ENCODE measurements around the gene MIX23.
"Not testable (repeated sequence)": the region's sequence is repeated elsewhere in the genome, so short reads cannot be mapped to it uniquely, and the experiment has no call there.

MIX23 gene

DNA sequence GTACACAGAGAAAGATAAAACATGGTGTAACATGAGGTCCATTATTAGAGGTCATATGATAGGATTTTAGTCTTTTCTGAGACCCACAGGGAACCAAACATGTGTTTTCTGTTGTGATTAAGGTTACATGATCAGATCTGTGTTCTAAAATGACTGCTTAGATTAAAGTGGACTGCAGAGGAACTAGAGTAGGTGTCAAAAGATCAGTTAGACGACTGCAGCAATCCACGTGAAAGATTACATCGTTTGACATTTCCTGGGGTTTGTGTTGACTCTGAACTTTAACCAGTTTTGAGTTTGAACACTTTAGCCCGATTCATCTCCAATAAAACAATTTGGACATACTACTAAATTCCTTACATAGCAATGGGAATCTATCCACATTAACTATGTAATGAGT is 5.1 kb downstream of the MIX23 start:
- H3K4me1 Mint-ChIP-seq (ENCODE audit: low read depth), result peaks cover 49% of the 10 kb centered on the region
- H3K27ac Mint-ChIP-seq, result peak overlapping the region; percentile 78
- H3K4me3 Mint-ChIP-seq, result no peak overlapping the region
- H3K9me3 Mint-ChIP-seq, result no peaks in the 10 kb centered on the region
- no peak for DNase-seq
- peaks cover 78% of the 10 kb centered on the region for H3K36me3 Mint-ChIP-seq (ENCODE audit: low read depth)
- no peaks in the 10 kb centered on the region for H3K27me3 Mint-ChIP-seq

DNA sequence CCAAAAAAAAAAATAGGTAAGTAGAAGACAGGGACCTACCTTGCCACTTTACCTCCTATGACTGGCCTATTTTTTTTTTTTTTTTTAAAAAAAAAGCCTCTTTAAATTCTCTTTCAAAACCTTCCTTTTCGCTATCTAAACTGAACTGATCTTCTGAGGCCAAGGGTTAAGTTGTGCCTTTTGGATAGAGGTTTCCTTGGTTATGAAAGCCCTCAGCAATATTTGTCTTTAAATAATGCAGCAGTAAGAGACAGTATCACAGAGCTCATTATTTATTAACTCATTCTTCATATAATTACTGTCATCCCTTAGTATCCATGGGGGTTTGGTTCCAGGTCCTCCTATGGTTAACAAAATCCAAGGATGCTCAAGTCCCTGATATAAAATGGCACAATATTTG is 9.0 kb downstream of the MIX23 start:
- no peaks in the 10 kb centered on the region for H3K27me3 Mint-ChIP-seq
- H3K9me3 Mint-ChIP-seq, result no peaks in the 10 kb centered on the region
- peaks cover 21% of the 10 kb centered on the region for H3K4me1 Mint-ChIP-seq (ENCODE audit: low read depth)
- H3K27ac Mint-ChIP-seq, result no peak overlapping the region
- H3K36me3 Mint-ChIP-seq (ENCODE audit: low read depth), result peaks cover 86% of the 10 kb centered on the region
- no peak overlapping the region for H3K4me3 Mint-ChIP-seq
- no peak for DNase-seq

DNA sequence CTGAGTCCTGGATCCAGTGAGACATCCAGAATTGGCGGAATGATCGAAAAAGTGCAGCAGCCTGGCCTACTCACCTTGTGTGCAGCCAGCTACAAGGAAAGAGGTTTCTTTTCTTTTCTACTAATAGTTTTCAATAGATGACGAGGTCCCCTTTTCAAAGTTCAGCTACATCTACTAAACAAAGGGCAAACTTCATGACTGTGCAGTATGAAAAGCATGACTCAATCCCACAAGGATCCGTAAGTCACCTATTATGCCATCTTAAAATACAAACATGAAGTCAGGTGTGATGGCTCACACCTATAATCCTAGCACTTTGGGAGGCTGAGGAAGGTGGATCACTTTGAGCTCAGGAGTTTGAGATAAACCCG is 16.7 kb downstream of the MIX23 start:
- Mint-ChIP-seq H3K9me3 (no peaks in the 10 kb centered on the region), H3K27ac (peak overlapping the region; percentile 67), H3K4me1 (ENCODE audit: low read depth) (peaks cover 27% of the 10 kb centered on the region), H3K36me3 (ENCODE audit: low read depth) (peaks cover 98% of the 10 kb centered on the region), H3K27me3 (no peaks in the 10 kb centered on the region), H3K4me3 (no peak overlapping the region)
- DNase-seq, result no peak

DNA sequence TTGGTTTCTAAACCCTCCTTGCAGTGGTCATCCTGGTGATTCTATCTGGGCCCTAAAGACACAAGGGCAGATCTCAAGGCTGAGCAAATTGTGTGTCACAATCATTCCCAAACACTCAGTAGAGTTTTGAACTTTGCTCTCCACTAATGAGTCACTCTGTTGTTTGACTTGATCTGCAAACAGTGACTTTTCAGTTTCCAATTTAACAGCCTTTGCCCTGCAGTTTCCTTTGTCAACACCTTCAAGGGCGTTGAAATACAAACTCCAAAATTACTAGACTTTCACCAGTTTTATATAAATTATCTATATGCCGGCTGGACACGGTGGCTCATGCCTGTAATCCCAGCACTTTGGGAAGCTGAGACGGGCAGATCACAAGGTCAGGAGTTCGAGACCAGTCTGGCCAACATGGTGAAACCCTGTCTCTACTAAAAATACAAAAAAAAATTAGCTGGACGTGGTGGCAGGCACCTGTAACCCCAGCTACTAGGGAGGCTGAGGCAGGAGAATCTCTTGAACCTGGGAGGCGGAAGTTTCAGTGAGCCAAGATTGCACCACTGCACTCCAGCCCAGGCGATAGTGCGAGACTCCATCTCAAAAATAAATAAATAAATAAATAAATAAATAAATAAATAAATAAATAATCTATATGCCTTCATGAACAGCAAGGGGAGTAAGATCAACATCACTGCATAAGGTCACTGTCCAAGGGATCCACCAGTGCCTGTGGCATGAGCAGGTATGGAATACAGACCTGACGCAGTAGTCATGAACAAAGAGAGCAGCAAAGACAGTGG is 17.3 kb downstream of the MIX23 start:
- Mint-ChIP-seq H3K4me3 (peak overlapping the region; percentile 6), H3K4me1 (ENCODE audit: low read depth) (peaks cover 27% of the 10 kb centered on the region), H3K36me3 (ENCODE audit: low read depth) (peaks cover 95% of the 10 kb centered on the region), H3K27ac (peak overlapping the region; percentile 85)
- not testable (repeated sequence) for H3K27me3 Mint-ChIP-seq, H3K9me3 Mint-ChIP-seq, DNase-seq

DNA sequence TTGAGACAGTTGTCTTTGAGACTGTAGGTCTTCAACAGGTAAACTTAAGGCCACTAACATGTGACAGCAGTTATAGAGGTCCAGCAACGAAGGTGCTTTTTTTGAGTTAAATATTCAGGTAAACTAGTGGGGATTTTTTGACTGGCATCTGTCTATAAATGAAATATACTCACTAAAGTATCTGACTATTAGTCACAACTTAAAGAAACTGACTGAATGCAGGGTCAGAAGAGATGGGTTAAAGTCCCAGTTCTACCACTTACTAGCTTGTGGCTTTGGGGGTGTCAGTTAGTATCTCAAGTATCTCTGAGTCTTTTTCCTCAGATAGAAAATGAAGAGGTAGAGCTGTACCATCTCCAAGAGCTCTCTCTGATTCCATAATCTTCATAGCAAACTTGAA is 18.0 kb downstream of the MIX23 start:
- H3K27me3 Mint-ChIP-seq, result no peaks in the 10 kb centered on the region
- peak overlapping the region; percentile 6 for H3K4me3 Mint-ChIP-seq
- H3K4me1 Mint-ChIP-seq (ENCODE audit: low read depth), result peaks cover 27% of the 10 kb centered on the region
- H3K9me3 Mint-ChIP-seq, result no peaks in the 10 kb centered on the region
- no peak for DNase-seq
- H3K27ac Mint-ChIP-seq, result peak overlapping the region; percentile 85
- H3K36me3 Mint-ChIP-seq (ENCODE audit: low read depth), result peaks cover 91% of the 10 kb centered on the region

DNA sequence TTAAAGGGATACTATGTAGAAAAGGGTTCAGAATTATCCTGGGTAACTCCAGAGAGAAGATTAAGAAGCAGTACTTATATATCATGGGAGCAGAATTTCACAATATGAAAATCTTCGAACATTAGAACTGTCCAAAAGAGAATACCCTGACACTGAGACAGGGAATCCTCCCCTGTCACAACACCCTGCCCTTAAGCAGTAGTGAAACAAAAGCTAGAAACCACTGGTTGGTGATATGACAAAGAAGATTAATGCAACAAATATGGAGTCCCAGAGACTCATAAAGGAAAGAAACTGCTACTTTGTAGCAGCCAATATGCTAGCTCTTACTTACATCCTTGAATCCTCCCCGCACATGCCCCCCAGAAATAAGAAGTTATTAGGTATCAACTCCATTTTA is 18.5 kb downstream of the MIX23 start:
- Mint-ChIP-seq H3K27ac (peak overlapping the region; percentile 85), H3K4me1 (ENCODE audit: low read depth) (peaks cover 27% of the 10 kb centered on the region), H3K4me3 (no peak overlapping the region)

DNA sequence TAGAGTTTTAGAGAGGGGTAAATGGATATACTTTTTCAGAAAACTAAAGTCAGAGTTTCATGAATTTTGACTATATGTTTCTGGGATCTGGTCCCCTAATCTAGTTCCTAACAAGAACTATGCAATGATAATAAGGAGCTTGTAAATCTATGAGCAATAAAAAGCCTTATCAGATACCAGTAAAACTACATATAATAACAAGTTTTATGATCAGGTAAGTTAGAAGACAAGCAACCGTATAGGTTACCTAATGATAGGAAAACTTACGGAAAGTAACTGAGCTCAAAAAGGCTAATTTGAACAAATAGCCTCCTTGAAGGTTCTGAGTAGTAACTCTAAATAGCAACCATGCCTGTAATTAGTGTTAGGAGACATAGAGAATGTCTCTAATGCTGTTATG is 21.0 kb downstream of the MIX23 start:
- Mint-ChIP-seq H3K36me3 (ENCODE audit: low read depth) (peaks cover 86% of the 10 kb centered on the region), H3K4me1 (ENCODE audit: low read depth) (peaks cover 23% of the 10 kb centered on the region), H3K27ac (no peak overlapping the region), H3K9me3 (no peaks in the 10 kb centered on the region), H3K27me3 (no peaks in the 10 kb centered on the region), H3K4me3 (no peak overlapping the region)
- no peak for DNase-seq

More for the DNA sequence above, 18.5 kb downstream of the MIX23 start:
- Mint-ChIP-seq H3K36me3 (ENCODE audit: low read depth) (peaks cover 89% of the 10 kb centered on the region), H3K9me3 (no peaks in the 10 kb centered on the region), H3K27me3 (no peaks in the 10 kb centered on the region)
- DNase-seq, result no peak

DNA sequence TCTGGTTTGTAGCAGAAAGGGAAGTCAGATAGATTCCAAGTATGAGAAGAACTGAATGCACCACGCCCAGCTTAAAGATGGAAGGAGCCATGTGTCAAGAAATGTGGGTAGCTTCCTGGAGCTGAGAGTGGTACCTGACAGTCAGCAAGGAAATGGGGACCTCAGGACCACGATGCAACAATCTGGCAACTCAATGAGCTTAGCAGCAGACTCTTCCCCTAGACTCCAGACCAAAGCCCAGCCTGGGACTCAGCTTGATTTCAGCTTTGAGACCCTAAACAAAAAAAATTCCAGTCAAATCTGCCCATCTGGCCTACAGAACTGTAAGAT is 24.4 kb downstream of the MIX23 start:
- H3K36me3 Mint-ChIP-seq (ENCODE audit: low read depth), result peaks cover 60% of the 10 kb centered on the region
- H3K27me3 Mint-ChIP-seq, result no peaks in the 10 kb centered on the region
- H3K4me3 Mint-ChIP-seq, result no peak overlapping the region
- H3K9me3 Mint-ChIP-seq, result no peaks in the 10 kb centered on the region
- H3K4me1 Mint-ChIP-seq (ENCODE audit: low read depth), result no peaks in the 10 kb centered on the region
- peak overlapping the region; percentile 48 for H3K27ac Mint-ChIP-seq
- DNase-seq, result no peak

DNA sequence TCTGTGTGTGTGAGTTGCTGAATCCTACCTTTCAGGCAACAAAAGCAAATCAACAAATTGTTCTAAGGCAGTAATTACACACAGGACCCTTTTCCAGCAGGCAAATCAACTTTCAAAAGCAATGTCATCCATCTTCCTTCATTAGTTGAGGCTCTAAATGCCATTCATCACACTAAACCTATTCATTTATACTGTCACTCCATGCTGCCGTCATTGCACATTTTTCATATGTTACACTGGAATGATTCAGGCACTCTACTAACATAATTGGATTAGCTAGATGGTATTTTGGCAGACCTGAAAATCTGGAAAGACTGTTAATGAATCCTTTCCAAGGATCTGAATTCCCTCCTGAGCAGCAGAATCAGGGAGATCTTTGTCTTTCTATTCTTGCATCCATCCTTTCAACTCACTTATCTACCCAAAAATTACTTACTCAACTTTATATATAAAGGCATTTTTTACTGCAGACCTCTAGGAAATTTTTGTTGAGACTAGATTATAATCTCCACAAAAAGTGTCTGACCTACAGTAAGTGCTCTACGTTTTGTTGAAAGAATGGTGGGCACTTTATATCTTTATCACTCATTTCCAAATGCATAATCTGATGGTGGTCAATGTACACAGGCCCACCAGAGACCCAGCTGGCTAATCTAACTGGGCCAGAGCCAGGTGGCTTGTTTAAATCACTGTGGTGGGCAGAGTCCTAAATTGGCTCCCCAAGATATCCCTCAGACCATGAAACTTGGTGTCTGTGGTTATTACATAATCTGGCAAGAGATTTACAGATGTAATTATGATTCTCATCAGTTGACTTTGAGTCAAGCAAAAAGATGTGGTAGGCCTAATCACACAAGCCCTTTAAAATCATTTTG is 25.0 kb downstream of the MIX23 start:
- Mint-ChIP-seq H3K4me3 (no peak overlapping the region), H3K36me3 (ENCODE audit: low read depth) (peaks cover 54% of the 10 kb centered on the region), H3K4me1 (ENCODE audit: low read depth) (no peaks in the 10 kb centered on the region), H3K27me3 (no peaks in the 10 kb centered on the region), H3K27ac (peak overlapping the region; percentile 48), H3K9me3 (no peaks in the 10 kb centered on the region)
- no peak for DNase-seq

DNA sequence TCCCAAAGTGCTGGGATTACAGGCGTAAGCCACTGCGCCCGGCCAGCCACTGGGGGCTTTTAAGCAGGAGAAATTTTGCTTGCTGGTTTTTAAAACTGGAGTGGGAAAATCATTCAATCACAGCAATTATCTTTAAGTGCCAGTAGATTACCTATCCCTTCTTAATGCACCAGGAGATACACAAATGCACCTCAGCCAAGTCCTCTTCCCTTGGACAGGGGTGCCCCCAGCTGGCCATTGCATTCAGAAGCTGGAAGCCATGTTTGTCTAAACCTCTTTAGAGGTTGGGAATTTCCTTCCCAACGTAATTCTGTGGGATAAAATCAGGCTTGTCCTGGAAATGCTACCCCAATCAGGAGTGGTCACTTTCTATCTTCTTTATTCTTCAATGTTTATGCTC is 26.6 kb downstream of the MIX23 start:
- no peak for DNase-seq
- Mint-ChIP-seq H3K27ac (no peak overlapping the region), H3K4me3 (no peak overlapping the region)

DNA sequence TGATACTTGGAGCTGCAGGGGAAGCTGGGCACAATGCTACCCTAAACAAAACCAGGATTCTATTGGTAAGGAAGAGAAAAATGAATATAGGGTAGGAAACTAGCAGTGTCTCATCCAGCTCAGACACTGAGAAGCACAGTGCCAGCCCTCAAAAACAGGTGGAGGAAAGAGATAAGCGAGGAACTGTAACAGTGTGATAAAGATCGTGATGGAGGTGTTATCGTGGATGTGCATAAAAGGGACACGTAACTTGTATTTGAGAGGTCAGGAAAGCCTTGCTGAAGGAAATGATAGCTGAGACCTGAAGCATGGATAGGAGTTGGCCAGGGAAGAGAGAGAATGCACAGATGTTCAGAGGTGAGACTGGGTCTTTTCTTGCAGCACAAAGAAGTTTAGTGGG is 27.4 kb downstream of the MIX23 start:
- H3K4me1 Mint-ChIP-seq (ENCODE audit: low read depth), result no peaks in the 10 kb centered on the region

More for the DNA sequence above, 26.6 kb downstream of the MIX23 start:
- Mint-ChIP-seq H3K27me3 (no peaks in the 10 kb centered on the region), H3K4me1 (ENCODE audit: low read depth) (no peaks in the 10 kb centered on the region), H3K9me3 (no peaks in the 10 kb centered on the region), H3K36me3 (ENCODE audit: low read depth) (peaks cover 37% of the 10 kb centered on the region)

DNA sequence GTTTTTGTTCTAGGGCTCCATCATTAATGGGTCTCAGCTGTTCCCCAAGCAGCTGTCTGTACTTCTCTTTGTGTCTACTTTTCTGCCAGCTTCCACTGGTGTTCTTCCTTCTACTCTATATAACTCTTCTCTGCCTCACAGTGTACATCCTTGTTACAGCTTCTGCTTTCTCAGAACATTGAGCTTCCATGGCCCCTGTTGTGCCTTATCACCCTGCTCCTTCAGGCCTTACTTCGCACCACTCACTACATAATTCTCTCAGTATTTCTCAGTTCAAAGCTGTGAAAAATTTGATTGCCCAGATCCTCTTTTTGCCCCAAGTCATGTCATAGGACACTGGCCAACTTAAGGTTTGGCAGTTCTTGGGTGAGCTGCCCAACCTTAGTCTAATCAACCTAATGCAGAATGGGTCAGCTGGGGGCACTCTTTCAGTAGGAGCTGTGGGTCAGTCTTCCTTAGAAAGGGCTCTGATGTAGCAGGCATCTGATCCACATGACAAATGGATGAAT is 29.1 kb downstream of the MIX23 start:
- no peaks in the 10 kb centered on the region for H3K9me3 Mint-ChIP-seq
- H3K27ac Mint-ChIP-seq, result no peak overlapping the region
- no peaks in the 10 kb centered on the region for H3K4me1 Mint-ChIP-seq (ENCODE audit: low read depth)
- H3K4me3 Mint-ChIP-seq, result no peak overlapping the region
- H3K36me3 Mint-ChIP-seq (ENCODE audit: low read depth), result peaks cover 25% of the 10 kb centered on the region
- H3K27me3 Mint-ChIP-seq, result no peaks in the 10 kb centered on the region
- DNase-seq, result no peak

More for the DNA sequence above, 27.4 kb downstream of the MIX23 start:
- no peak for DNase-seq
- Mint-ChIP-seq H3K27ac (no peak overlapping the region), H3K4me3 (no peak overlapping the region), H3K36me3 (ENCODE audit: low read depth) (peaks cover 33% of the 10 kb centered on the region), H3K27me3 (no peaks in the 10 kb centered on the region), H3K9me3 (no peaks in the 10 kb centered on the region)

DNA sequence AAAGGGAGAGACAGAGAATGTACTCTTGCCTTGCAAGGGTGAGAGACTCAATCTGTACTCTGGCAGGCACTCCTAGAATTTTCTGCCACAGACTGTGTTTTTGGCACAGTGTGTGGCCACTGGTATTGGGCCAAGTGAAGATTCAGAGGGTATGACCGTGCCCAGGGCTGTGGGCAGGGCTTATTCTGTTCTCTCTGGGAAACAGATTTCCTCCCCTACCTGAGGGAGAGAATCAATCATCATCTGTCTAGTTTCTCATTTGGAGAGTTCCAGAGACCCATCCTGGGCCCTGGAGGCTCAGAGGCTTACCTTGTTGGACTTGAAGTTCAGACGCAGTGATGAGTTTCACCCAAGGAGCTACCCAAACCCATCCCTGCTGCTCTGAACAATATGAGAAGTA is 29.8 kb downstream of the MIX23 start:
- no peaks in the 10 kb centered on the region for H3K4me1 Mint-ChIP-seq (ENCODE audit: low read depth)
- H3K4me3 Mint-ChIP-seq, result no peak overlapping the region
- no peaks in the 10 kb centered on the region for H3K27me3 Mint-ChIP-seq
- H3K9me3 Mint-ChIP-seq, result no peaks in the 10 kb centered on the region
- H3K36me3 Mint-ChIP-seq (ENCODE audit: low read depth), result peaks cover 17% of the 10 kb centered on the region
- no peak for DNase-seq
- no peak overlapping the region for H3K27ac Mint-ChIP-seq

DNA sequence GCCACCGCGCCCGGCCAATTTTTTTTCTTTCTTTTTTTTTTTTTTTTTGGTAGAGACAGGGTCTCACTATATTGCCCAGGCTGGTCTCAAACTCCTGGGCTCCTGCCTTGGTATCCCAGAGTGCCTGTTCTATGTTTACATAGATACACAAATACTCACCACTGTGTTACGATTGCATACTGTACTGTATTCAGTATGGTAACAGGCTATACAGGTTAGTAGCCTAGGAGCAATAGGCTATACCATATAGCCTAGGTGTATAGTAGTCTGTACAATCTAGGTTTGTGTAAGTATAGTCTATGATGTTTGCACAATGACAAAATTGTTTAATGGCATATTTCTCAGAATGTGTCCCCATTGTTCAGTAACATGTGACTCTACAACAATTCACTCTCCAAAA is 31.4 kb downstream of the MIX23 start:
- H3K9me3 Mint-ChIP-seq, result no peaks in the 10 kb centered on the region
- peaks cover 3% of the 10 kb centered on the region for H3K27me3 Mint-ChIP-seq
- no peak overlapping the region for H3K27ac Mint-ChIP-seq
- DNase-seq, result no peak
- H3K4me1 Mint-ChIP-seq (ENCODE audit: low read depth), result no peaks in the 10 kb centered on the region
- H3K36me3 Mint-ChIP-seq (ENCODE audit: low read depth), result peaks cover 2% of the 10 kb centered on the region
- no peak overlapping the region for H3K4me3 Mint-ChIP-seq

Data from activated T-cell treated with anti-CD3 and anti-CD28 coated beads, Interleukin-2, amount 50 U/mL, for 24 hours (primary cell).